K562 (cell line): ENCODE measurements around the gene MED17. TPM values are rescaled to one million over a fixed set of nuclear protein-coding genes. Genes with fewer than 3 reads are reported as not detected.

ENCODE experiments used
- BRCA1 ChIP-seq, 2 experiments: fragments of 450-650 bp in 1 of 2; sonication (generic) in 1 of 2; formaldehyde crosslinking in 1 of 2; IDR thresholded peaks; 2 replicates each; pipeline versions ENCODE4 v1.5.0 to v1.6.1; 2017 to 2020; ENCODE audit warnings: mild to moderate bottlenecking in 1 of 2, missing genetic modification reagents in 1 of 2
- CBX5 ChIP-seq: IDR thresholded peaks from 2 replicates; pipeline ENCODE4 v1.6.1; 2014; ENCODE audit warnings: low read depth, borderline replicate concordance
- DEAF1 ChIP-seq: fragments of 450-650 bp; formaldehyde crosslinking; IDR thresholded peaks from 2 replicates; pipeline ENCODE4 v1.4.0; 2020; ENCODE audit warnings: mild to moderate bottlenecking, moderate library complexity
- PCBP1 ChIP-seq: fragments of 200-400 bp; formaldehyde crosslinking; IDR thresholded peaks from 2 replicates; pipeline ENCODE4 v1.6.1; 2018; ENCODE audit warnings: mild to moderate bottlenecking, low read depth, low read length; ENCODE audit not compliant: poor library complexity, severe bottlenecking
- RCOR1 ChIP-seq, 2 experiments: IDR thresholded peaks; 2 replicates each; pipeline ENCODE4 v1.6.1; 2012; ENCODE audit warnings: low read depth in 2 of 2, low read length in 2 of 2, borderline replicate concordance in 1 of 2, improper control_type of control experiment in 1 of 2
- RHOXF2B ChIP-seq: fragments of 250-450 bp; sonication (Bioruptor Pico); conservative IDR thresholded peaks from 2 replicates; pipeline ENCODE4 v1.5.1; 2021
- SMC3 ChIP-seq: conservative IDR thresholded peaks from 2 replicates; pipeline ENCODE4 v1.6.1; 2011; ENCODE audit warnings: low read depth, low read length, improper control_type of control experiment; ENCODE audit not compliant: insufficient read depth
- TEAD1 ChIP-seq, 2 experiments: fragments of 450-650 bp in 1 of 2; sonication (generic) in 1 of 2; formaldehyde crosslinking; IDR thresholded peaks; 2 replicates each; pipeline versions ENCODE4 v1.4.0 to v1.8.0; 2020 to 2022; ENCODE audit warnings: mild to moderate bottlenecking in 2 of 2, missing genetic modification reagents in 1 of 2
- ZFP91 ChIP-seq: sonication (generic); formaldehyde crosslinking; IDR thresholded peaks from 2 replicates; pipeline ENCODE4 v1.8.0; 2022; ENCODE audit warnings: mild to moderate bottlenecking, missing genetic modification reagents
- ZNF174 ChIP-seq: fragments of 250-450 bp; sonication (Bioruptor Pico); IDR thresholded peaks from 2 replicates; pipeline ENCODE4 v1.4.0; 2020; ENCODE audit warnings: mild to moderate bottlenecking
- ZNF551 ChIP-seq: fragments of 250-450 bp; sonication (Bioruptor Pico); IDR thresholded peaks from 2 replicates; pipeline ENCODE4 v1.5.0; 2021; ENCODE audit warnings: mild to moderate bottlenecking, moderate library complexity
- ZNF561 ChIP-seq: fragments of 450-650 bp; formaldehyde crosslinking; conservative IDR thresholded peaks from 2 replicates; pipeline ENCODE4 v1.4.0; 2020; ENCODE audit warnings: mild to moderate bottlenecking, moderate library complexity
- polyA plus RNA-seq, 8 experiments: library from polyadenylated mRNA; depleted of rRNA in 4 of 8; stranded (reverse) in 5 of 8; unstranded in 3 of 8; fragments of >200 nt; fragmentation: Nextera tagmentation in 2 of 8; fragmentation: Illumina TruSeq in 1 of 8; extraction: Ambion mirVana in 2 of 8; extraction: Trizol in 1 of 8; gene quantifications; 2 replicates each; pipeline versions ENCODE4 v1.2.1 to v1.2.3, GENCODE V29; 2011 to 2014; ENCODE audit warnings: inconsistent platforms in 1 of 8, missing spikeins in 1 of 8
- total RNA-seq, 7 experiments: library from RNA; depleted of rRNA in 6 of 7; stranded (reverse); fragments of >200 nt in 6 of 7; fragmentation: Illumina TruSeq in 2 of 7; extraction: Trizol in 2 of 7; gene quantifications; 2 replicates each; pipeline versions ENCODE4 v1.2.1 to v1.2.3, GENCODE V29; 2011 to 2021; ENCODE audit warnings: low replicate concordance in 1 of 7
- TF ChIP-seq, protein P1 (sequence below): fragments of 450-650 bp; IDR thresholded peaks from one replicate; pipeline ENCODE4 v1.6.1; 2018; ENCODE audit warnings: mild to moderate bottlenecking, moderate library complexity; ENCODE audit not compliant: partially characterized antibody

Gene MED17
- total and polyA plus RNA-seq, 9 of the 15 experiments (the other 6 are each of a cell fraction or from before 2014, with no cell fraction given), result 6.7 to 34.7 (median 26.8) TPM

GRCh38 chr11:93741094-93741881 is 42.8 kb upstream of the MED17 start, which contains the start of the genes C11orf54 and TAF1D (continued):
- TF ChIP-seq ZNF174 (no peak), PCBP1 (peak; percentile 86), DEAF1 (CRISPR knock-in tag) (no peak), ZFP91 (CRISPR knock-in tag) (no peak), TEAD1 (CRISPR knock-in tag; IDR thresholded peaks at IDR 0.05) (no peak), SMC3 (no peak), ZNF551 (CRISPR knock-in tag) (no peak), RHOXF2B (CRISPR knock-in tag) (no peak), RCOR1 (IDR thresholded peaks at IDR 0.05; ENCODE audit: borderline replicate concordance in 1 of 2, low read depth in 2 of 2, low read length in 2 of 2) (peak in 1 of 2 experiments; percentile 57; a peak in 1 of 4 replicates), ZNF561 (CRISPR knock-in tag) (no peak), BRCA1 (IDR thresholded peaks at IDR 0.05) (no peak), BRCA1 (CRISPR knock-in tag; IDR thresholded peaks at IDR 0.05) (no peak), CBX5 (no peak)
- TF ChIP-seq, protein P1, sequence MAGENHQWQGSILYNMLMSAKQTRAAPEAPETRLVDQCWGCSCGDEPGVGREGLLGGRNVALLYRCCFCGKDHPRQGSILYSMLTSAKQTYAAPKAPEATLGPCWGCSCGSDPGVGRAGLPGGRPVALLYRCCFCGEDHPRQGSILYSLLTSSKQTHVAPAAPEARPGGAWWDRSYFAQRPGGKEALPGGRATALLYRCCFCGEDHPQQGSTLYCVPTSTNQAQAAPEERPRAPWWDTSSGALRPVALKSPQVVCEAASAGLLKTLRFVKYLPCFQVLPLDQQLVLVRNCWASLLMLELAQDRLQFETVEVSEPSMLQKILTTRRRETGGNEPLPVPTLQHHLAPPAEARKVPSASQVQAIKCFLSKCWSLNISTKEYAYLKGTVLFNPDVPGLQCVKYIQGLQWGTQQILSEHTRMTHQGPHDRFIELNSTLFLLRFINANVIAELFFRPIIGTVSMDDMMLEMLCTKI, result no peak
